PC-9 (cell line): ENCODE measurements around the gene CST2. TPM values are rescaled to one million over a fixed set of nuclear protein-coding genes. Genes with fewer than 3 reads are reported as not detected.
A peak's percentile ranks its signal among the peaks of the same experiment; 100 is the strongest.
"Not testable (repeated sequence)": the region's sequence is repeated elsewhere in the genome, so short reads cannot be mapped to it uniquely, and the experiment has no call there.

Experiments used
- BruUV-seq: library from RNA; stranded (reverse); fragments of 400-500 nt; replicated peaks from 2 replicates; lab custom pipeline; 2021; lab: Mats Ljungman, UMichigan
- CTCF ChIA-PET: fragments of 300-600 bp; sonication (Branson Sonifier 250); formaldehyde crosslinking; loops from one replicate; lab custom pipeline; 2022; ENCODE audit warnings: antibody characterized with exemption; lab: Charles Lee
- POLR2A ChIA-PET: fragments of 300-600 bp; sonication (Branson Sonifier 250); formaldehyde crosslinking; loops from one replicate; lab custom pipeline; 2022; ENCODE audit warnings: antibody characterized with exemption; ENCODE audit not compliant: unreplicated experiment; lab: Charles Lee
- DNase-seq, 2 experiments: peaks; one replicate each; pipeline versions ENCODE4 v3.0.0 to v3.0.0-alpha.2; 2015 to 2022; ENCODE audit warnings: mixed read lengths in 1 of 2
- H2AFZ ChIP-seq: fragments of 200-600 bp; sonication (generic); 2 replicates; pipeline ENCODE4 v1.8.1; 2017; ENCODE audit warnings: antibody characterized with exemption
- H3F3A ChIP-seq: fragments of 200-600 bp; sonication (generic); 2 replicates; pipeline ENCODE4 v1.8.1; 2017; ENCODE audit warnings: antibody characterized with exemption, mild to moderate bottlenecking, low read depth; ENCODE audit not compliant: insufficient read depth
- H3K27ac ChIP-seq: fragments of 200-600 bp; sonication (generic); 2 replicates; pipeline ENCODE4 v1.6.1; 2016; ENCODE audit warnings: mixed run types
- H3K27me3 ChIP-seq: fragments of 200-600 bp; sonication (generic); 2 replicates; pipeline ENCODE4 v1.6.1; 2016; ENCODE audit warnings: low read depth, mixed run types; ENCODE audit not compliant: insufficient read depth
- H3K36me3 ChIP-seq: fragments of 200-600 bp; sonication (generic); 2 replicates; pipeline ENCODE4 v1.6.1; 2016; ENCODE audit warnings: low read depth, mixed run types
- H3K4me1 ChIP-seq: fragments of 200-600 bp; sonication (generic); replicated peaks from 2 replicates; pipeline ENCODE4 v1.6.1; 2016; ENCODE audit warnings: mixed run types; ENCODE audit not compliant: insufficient read depth
- H3K4me2 ChIP-seq: fragments of 200-600 bp; sonication (generic); 2 replicates; pipeline ENCODE4 v1.6.1; 2017; ENCODE audit warnings: mixed run types
- H3K4me3 ChIP-seq: fragments of 200-600 bp; sonication (generic); 2 replicates; pipeline ENCODE4 v1.6.1; 2016; ENCODE audit warnings: mixed run types
- H3K79me2 ChIP-seq: fragments of 200-600 bp; sonication (generic); 2 replicates; pipeline ENCODE4 v1.6.1; 2017; ENCODE audit warnings: low read depth, mixed run types
- H3K9me2 ChIP-seq: fragments of 200-600 bp; sonication (generic); 2 replicates; pipeline ENCODE4 v1.8.1; 2017; ENCODE audit warnings: mild to moderate bottlenecking; ENCODE audit not compliant: insufficient read depth
- H3K9me3 ChIP-seq: fragments of 200-600 bp; sonication (generic); 2 replicates; pipeline ENCODE4 v1.8.1; 2016; ENCODE audit warnings: low read depth; ENCODE audit not compliant: insufficient read depth
- H4K20me1 ChIP-seq: fragments of 200-600 bp; sonication (generic); 2 replicates; pipeline ENCODE4 v1.8.1; 2017; ENCODE audit not compliant: insufficient read depth
- CTCF ChIP-seq: fragments of 200-600 bp; sonication (generic); conservative IDR thresholded peaks from 2 replicates; pipeline ENCODE4 v1.6.1; 2017; ENCODE audit warnings: mixed run types, antibody characterized with exemption, mild to moderate bottlenecking, moderate library complexity
- EZH2 ChIP-seq: fragments of 200-600 bp; sonication (generic); IDR thresholded peaks from 2 replicates; pipeline ENCODE4 v1.8.0; 2017; ENCODE audit warnings: antibody characterized with exemption, low read depth
- intact Hi-C: fragments of 100-400 bp; cut with micrococcal nuclease; formaldehyde crosslinking; loops from one replicate; pipeline ENCODE4 v1.10.0; 2022; ENCODE audit not compliant: unreplicated experiment
- total RNA-seq: library from RNA; stranded (reverse); gene quantifications from 2 replicates; pipeline ENCODE4 v1.2.3, GENCODE V29; 2021

The CST2 gene
- total RNA-seq, 1 experiment from 2014 or later, result not detected

GRCh38 chr20:23868321-23868720, 41.8 kb upstream of the CST2 start:
- no peaks in the 10 kb centered on the region for H4K20me1 ChIP-seq
- intact Hi-C loops, result no loop called here

GRCh38 chr20:23867152-23867776, 40.7 kb upstream of the CST2 start:
- CTCF ChIA-PET, result no interaction called here
- TF ChIP-seq EZH2 (no peak), CTCF (no peak)
- Histone ChIP-seq H3K4me2 (no peak overlapping the region), H3K9me3 (no peaks in the 10 kb centered on the region), H3K79me2 (no peaks in the 10 kb centered on the region), H3K27ac (no peak overlapping the region), H3K27me3 (no peaks in the 10 kb centered on the region), H4K20me1 (no peaks in the 10 kb centered on the region), H3K36me3 (no peaks in the 10 kb centered on the region), H3F3A (no peaks in the 10 kb centered on the region), H3K9me2 (no peaks in the 10 kb centered on the region), H3K4me3 (no peak overlapping the region), H3K4me1 (no peaks in the 10 kb centered on the region), H2AFZ (no peak overlapping the region)
- BruUV-seq, result no TSS peak
- no peak for DNase-seq
- POLR2A ChIA-PET, result no interaction called here
- intact Hi-C loops, result no loop called here

More at GRCh38 chr20:23868321-23868720, 41.8 kb upstream of the CST2 start:
- Histone ChIP-seq H3F3A (no peaks in the 10 kb centered on the region), H3K4me3 (no peak overlapping the region), H3K36me3 (no peaks in the 10 kb centered on the region), H3K4me2 (no peak overlapping the region), H3K27ac (no peak overlapping the region), H3K79me2 (no peaks in the 10 kb centered on the region), H3K4me1 (no peaks in the 10 kb centered on the region), H3K9me3 (no peaks in the 10 kb centered on the region), H3K27me3 (no peaks in the 10 kb centered on the region), H2AFZ (no peak overlapping the region), H3K9me2 (no peaks in the 10 kb centered on the region)
- DNase-seq, result no peak
- no peak for TF ChIP-seq CTCF
- no peak for TF ChIP-seq EZH2
- CTCF ChIA-PET, result no interaction called here
- POLR2A ChIA-PET, result no interaction called here
- no TSS peak for BruUV-seq

- POLR2A ChIA-PET, H3K27ac ChIP-seq, H3K4me3 ChIP-seq, H3K9me2 ChIP-seq, H3K4me1 ChIP-seq, H3K4me2 ChIP-seq, H4K20me1 ChIP-seq, H3K9me3 ChIP-seq, H3K27me3 ChIP-seq, H3F3A ChIP-seq, H3K36me3 ChIP-seq, H3K79me2 ChIP-seq, H2AFZ ChIP-seq, intact Hi-C loops, CTCF ChIA-PET, BruUV-seq: not testable (repeated sequence)
- DNase-seq, result peak in 1 of 2 experiments; percentile 52
These were observed 34.2 kb upstream of the CST2 start for GRCh38 chr20:23860771-23861170.
